HUDEP-2 (cell line): Measurements from ENCODE around the gene ZDHHC21.
A peak's percentile ranks its signal among the peaks of the same experiment; 100 is the strongest.

ENCODE experiments used
- DNase-seq, 76 experiments: peaks; one replicate each; lab custom pipeline; 2025; ENCODE audit not compliant: unreplicated experiment in 76 of 76; lab: John Stamatoyannopoulos, UW

Gene ZDHHC21

DNA sequence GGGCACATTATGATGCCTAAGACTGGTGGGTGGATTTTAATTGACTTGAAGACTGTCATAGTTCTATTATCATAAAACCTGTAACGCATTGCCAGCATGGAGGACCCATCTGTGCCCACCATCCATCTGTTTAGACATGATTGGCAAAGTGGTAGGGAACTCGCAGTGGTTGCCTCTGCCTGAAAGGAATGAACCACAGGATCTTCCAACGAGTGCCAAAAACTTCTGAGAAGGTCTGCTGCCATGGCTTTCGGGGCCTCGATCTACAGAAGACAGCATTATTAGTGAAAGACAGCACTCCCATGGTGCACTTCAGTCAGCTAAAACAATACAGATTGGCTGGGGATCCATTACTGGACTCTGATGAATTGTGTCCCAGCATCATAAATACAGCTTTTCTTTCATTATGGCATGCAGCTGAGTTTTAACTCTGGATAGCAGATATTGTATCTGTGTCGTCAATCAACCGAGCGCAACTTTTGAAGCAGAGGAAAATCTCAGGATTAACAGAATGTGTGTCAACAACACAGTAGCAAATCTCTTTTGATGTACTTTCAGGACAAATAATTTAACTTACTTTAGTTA is 74.3 kb downstream of the ZDHHC21 start:
- no peak for DNase-seq

DNA sequence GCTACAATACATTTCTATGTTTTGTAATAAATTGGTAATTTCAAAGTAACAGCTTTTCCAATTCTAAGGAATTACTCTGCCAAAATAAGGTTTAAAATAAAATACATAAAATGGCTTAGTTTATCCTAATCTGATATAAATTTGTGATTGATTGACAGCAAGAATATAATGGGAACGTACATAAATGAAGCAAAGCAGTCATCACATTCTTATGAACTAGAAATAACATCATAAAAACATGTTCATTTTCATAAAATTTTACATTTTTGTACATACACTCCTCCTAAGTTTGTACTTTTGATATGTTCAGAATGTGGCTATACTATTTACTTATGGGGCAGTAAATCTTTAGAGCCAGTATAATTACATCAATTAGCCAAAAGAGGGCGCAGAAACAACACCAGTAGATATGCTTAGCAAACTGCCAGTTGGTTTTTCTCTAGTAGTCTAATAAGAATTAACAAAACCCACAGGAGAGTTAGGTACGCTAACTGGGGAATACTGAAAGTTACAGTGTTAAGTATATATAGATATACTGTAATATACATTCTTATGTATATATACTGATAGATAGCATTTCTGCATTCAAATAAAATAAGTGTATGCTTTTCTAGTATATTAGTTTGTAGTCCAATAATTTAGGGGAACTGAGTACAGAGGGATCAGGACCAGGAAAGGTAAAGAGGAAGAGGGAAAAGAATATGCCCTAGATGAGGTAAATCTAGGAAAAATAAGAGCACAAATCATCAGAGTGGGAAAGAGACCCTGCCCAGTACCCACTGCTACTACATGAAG is 76.8 kb downstream of the ZDHHC21 start:
- DNase-seq: peak in 22 of 76 experiments; percentile 0 to 53 (median 18)

- DNase-seq: no peak
Measured at GRCh38 chr9:14608540-14608939, 84.7 kb downstream of the ZDHHC21 start.

GRCh38 chr9:14597171-14597799 is 95.9 kb downstream of the ZDHHC21 start:
- DNase-seq: no peak

DNA sequence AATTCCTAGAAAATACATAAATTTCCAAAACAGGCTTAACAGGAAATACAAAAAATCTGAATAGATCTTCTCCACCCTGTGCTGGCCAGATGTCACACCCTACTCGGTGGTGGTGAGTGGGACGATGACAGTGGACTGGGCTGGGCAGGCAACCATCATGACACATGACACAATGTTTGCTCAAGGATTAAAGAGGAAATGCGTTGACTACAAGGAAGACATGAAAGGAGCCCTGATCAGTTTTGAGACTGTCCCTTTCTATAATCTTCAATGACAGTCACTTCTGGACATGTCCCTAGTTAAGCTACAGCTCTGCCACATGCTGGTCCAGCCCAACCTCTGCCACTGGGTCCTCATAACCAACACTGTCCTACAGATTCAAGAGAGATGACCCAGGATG is 99.8 kb downstream of the ZDHHC21 start:
- no peak for DNase-seq

- DNase-seq: no peak
Measured at GRCh38 chr9:14591411-14591810, 101.8 kb downstream of the ZDHHC21 start.

DNA sequence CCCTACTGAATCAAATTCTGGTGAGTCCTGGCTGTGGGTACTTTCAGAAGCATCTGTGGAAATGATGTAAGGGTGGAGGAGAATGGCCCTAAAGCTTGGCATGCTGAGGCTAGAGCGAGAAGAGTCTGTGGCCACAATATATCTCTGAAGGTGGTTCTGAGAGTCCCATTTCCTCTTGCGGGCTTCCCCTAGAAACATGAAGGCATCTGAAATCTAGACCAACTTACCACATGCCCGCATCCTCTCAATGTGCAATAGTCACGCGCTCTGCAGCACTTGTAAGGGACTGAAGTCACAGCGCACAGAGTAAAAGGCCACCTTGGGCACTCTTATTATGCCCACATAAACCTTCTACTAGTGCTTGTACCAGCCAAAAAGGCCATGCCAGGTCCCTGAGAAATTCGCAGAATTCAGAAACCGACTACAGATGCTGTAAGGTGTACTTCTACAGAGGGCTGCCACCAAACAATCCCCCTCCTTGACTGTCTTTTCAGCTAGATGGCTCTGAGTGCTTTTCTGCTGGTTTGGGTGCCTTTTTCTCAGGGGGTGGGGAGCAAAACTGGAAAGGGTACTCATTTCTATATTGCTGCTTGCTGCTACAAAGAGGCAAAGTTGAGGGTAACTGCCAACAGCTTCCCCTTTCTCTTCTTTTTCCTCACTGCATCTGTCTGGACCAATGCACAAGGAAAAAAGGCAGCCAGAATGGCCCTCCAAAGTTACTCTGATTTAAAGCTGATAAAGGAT is 107.3 kb downstream of the ZDHHC21 start:
- no peak for DNase-seq

- DNase-seq: no peak
Measured at GRCh38 chr9:14584571-14584970, 108.7 kb downstream of the ZDHHC21 start.

GRCh38 chr9:14578030-14578429 is 115.2 kb downstream of the ZDHHC21 start:
- DNase-seq: no peak

DNA sequence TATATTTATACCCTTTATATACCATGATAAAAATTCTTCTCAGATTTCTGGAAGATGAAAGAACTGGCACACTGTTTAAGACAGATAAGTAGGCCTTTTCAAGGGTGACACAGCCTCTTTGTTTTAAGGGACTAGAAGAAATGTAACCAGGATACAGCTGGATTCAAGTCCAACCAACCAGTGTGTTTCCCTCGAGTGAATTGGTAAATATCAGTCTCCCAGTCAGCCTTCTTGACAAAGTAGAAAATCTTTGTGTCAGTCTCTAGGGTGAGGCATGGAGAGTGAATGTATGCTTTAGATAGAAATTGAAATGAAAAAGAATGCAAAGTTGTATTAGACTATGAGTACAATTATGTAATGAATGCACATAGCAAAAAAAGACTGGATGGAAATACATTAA is 119.1 kb downstream of the ZDHHC21 start:
- DNase-seq: no peak

- DNase-seq: no peak
Measured at GRCh38 chr9:14573319-14573718, 119.9 kb downstream of the ZDHHC21 start.

GRCh38 chr9:14565352-14566016 is 127.7 kb downstream of the ZDHHC21 start:
- DNase-seq: no peak

DNA sequence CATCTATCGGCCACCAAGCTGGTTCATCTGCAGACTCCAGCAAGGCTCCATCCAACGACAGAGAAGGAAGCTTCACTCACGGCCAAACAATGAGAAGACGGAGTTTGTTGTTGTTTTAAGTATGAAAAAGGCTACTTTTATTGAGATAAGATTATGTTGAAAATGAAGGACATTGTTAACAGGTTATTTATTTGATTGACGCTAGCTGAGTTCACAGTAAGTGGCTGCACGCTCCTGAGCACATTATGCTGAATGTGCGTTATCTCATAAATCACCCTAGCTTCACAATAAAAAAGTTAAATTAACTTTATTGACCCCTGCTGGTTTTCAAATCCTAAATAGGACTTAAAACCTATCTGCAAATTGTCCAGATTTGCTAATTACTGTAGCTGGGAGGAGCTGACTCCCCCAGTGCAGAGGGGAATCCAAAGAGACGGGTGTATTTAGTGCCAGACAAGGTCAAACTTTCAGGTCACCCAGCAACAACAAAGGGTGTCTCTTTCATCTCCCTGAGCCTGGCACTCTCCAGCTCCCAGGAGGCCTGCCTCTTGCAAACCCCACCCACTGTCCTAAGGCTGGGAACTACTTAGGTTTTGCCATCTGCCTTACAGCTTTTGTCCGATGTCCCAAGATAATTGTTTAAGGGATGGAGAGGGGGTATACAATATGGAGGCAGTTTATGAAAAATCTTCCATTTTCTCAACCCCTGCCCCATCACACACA is 129.2 kb downstream of the ZDHHC21 start:
- no peak for DNase-seq

DNA sequence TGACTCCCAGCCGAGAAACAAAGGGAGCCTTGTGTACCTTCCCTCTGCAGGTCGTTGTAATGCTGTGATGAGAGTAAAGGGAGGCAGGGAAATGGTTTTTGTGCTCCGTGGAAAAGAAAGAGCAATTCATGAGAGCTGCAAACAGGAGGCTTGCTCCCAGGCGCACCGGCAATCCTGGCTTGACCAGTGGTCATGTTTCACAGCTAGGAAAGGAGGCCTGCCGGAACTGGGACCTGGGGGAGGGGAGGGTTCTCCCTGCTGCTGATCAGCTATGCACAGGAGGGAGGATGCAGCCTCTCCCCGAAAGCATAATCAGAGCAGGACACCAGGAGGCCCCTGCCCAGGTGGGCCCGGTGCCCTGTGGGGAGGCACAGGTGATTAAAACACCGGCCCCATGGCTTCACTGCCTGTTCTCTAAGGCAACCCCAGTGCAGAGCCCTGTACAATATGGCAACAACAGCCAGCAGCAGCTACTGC is 131.3 kb downstream of the ZDHHC21 start:
- no peak for DNase-seq
